K562 (cell line): Measurements from ENCODE around the gene FAM118B. TPM values are rescaled to one million over a fixed set of nuclear protein-coding genes. Genes with fewer than 3 reads are reported as not detected.

Experiments
- BRD4 ChIP-seq: fragments of 200-600 bp; sonication (generic); IDR thresholded peaks from 2 replicates; pipeline ENCODE4 v1.6.1; 2017; ENCODE audit warnings: inconsistent platforms
- DIDO1 ChIP-seq: fragments of 450-650 bp; IDR thresholded peaks from 2 replicates; pipeline ENCODE4 v1.6.1; 2016; ENCODE audit warnings: low read depth, missing biosample characterization, missing genetic modification characterization
- FOXP1 ChIP-seq: sonication (generic); formaldehyde crosslinking; IDR thresholded peaks from 2 replicates; pipeline ENCODE4 v1.8.0; 2022; ENCODE audit warnings: mild to moderate bottlenecking, missing genetic modification reagents
- HNRNPL ChIP-seq: fragments of 200-400 bp; formaldehyde crosslinking; IDR thresholded peaks from 2 replicates; pipeline ENCODE4 v1.6.1; 2017; ENCODE audit warnings: low read depth, mild to moderate bottlenecking, low read length
- ILF3 ChIP-seq: fragments of 450-650 bp; IDR thresholded peaks from 2 replicates; pipeline ENCODE4 v1.6.1; 2018; ENCODE audit warnings: antibody characterized with exemption, mild to moderate bottlenecking, moderate library complexity, borderline replicate concordance
- KDM2B ChIP-seq: fragments of 250-450 bp; sonication (Bioruptor Pico); IDR thresholded peaks from 2 replicates; pipeline ENCODE4 v1.8.0; 2021; ENCODE audit warnings: mild to moderate bottlenecking, moderate library complexity
- KDM4B ChIP-seq, 2 experiments: fragments of 450-650 bp in 1 of 2; sonication (generic) in 1 of 2; IDR thresholded peaks; 2 replicates each; pipeline ENCODE4 v1.6.1; 2016 to 2017; ENCODE audit warnings: borderline replicate concordance in 2 of 2, antibody characterized with exemption in 1 of 2, low read depth in 1 of 2, mild to moderate bottlenecking in 1 of 2
- KLF16 ChIP-seq: IDR thresholded peaks from 2 replicates; pipeline ENCODE4 v1.6.1; 2016; ENCODE audit warnings: antibody characterized with exemption
- NFATC3 ChIP-seq: fragments of 450-650 bp; IDR thresholded peaks from 2 replicates; pipeline ENCODE4 v1.6.1; 2017; ENCODE audit warnings: mild to moderate bottlenecking
- PYGO2 ChIP-seq: fragments of 450-650 bp; IDR thresholded peaks from 2 replicates; pipeline ENCODE4 v1.6.1; 2016; ENCODE audit warnings: mild to moderate bottlenecking, missing genetic modification characterization, moderate library complexity, missing compliant biosample characterization
- RBFOX2 ChIP-seq: fragments of 200-400 bp; formaldehyde crosslinking; IDR thresholded peaks from 2 replicates; pipeline ENCODE4 v1.6.1; 2017; ENCODE audit warnings: low read depth, mild to moderate bottlenecking, low read length, moderate library complexity
- SIN3B ChIP-seq: fragments of 450-650 bp; IDR thresholded peaks from 2 replicates; pipeline ENCODE4 v1.6.1; 2017; ENCODE audit warnings: low read depth, mild to moderate bottlenecking, moderate library complexity
- SMC3 ChIP-seq: conservative IDR thresholded peaks from 2 replicates; pipeline ENCODE4 v1.6.1; 2011; ENCODE audit warnings: low read depth, low read length, improper control_type of control experiment; ENCODE audit not compliant: insufficient read depth
- SNIP1 ChIP-seq: fragments of 450-650 bp; IDR thresholded peaks from 2 replicates; pipeline ENCODE4 v1.7.1; 2017; ENCODE audit warnings: low read depth, mild to moderate bottlenecking
- SPI1 ChIP-seq: IDR thresholded peaks from 2 replicates; pipeline ENCODE4 v1.6.1; 2011; ENCODE audit warnings: low read depth, low read length, control low read depth, borderline replicate concordance
- TFAM ChIP-seq: fragments of 250-450 bp; sonication (Bioruptor Pico); conservative IDR thresholded peaks from 2 replicates; pipeline ENCODE4 v1.5.0; 2021; ENCODE audit warnings: mild to moderate bottlenecking, moderate library complexity
- XRCC4 ChIP-seq: IDR thresholded peaks from one replicate; pipeline ENCODE4 v1.6.1; 2011; ENCODE audit not compliant: insufficient read depth, insufficient read length; ENCODE audit errors: extremely low read depth
- ZNF124 ChIP-seq: sonication (generic); formaldehyde crosslinking; IDR thresholded peaks from 2 replicates; pipeline ENCODE4 v1.8.1; 2022; ENCODE audit warnings: missing genetic modification reagents
- ZNF224 ChIP-seq: sonication (generic); formaldehyde crosslinking; IDR thresholded peaks from 2 replicates; pipeline ENCODE4 v1.8.0; 2022; ENCODE audit warnings: mild to moderate bottlenecking, missing genetic modification reagents
- ZNF41 ChIP-seq: fragments of 250-450 bp; sonication (Bioruptor Pico); conservative IDR thresholded peaks from 2 replicates; pipeline ENCODE4 v1.4.0; 2020; ENCODE audit warnings: mild to moderate bottlenecking
- ZNF668 ChIP-seq: fragments of 250-450 bp; sonication (Bioruptor Pico); IDR thresholded peaks from 2 replicates; pipeline ENCODE4 v1.8.0; 2022; ENCODE audit warnings: mild to moderate bottlenecking, inconsistent platforms
- polyA plus RNA-seq, 8 experiments: library from polyadenylated mRNA; depleted of rRNA in 4 of 8; stranded (reverse) in 5 of 8; unstranded in 3 of 8; fragments of >200 nt; fragmentation: Nextera tagmentation in 2 of 8; fragmentation: Illumina TruSeq in 1 of 8; extraction: Ambion mirVana in 2 of 8; extraction: Trizol in 1 of 8; gene quantifications; 2 replicates each; pipeline versions ENCODE4 v1.2.1 to v1.2.3, GENCODE V29; 2011 to 2014; ENCODE audit warnings: inconsistent platforms in 1 of 8, missing spikeins in 1 of 8
- total RNA-seq, 7 experiments: library from RNA; depleted of rRNA in 6 of 7; stranded (reverse); fragments of >200 nt in 6 of 7; fragmentation: Illumina TruSeq in 2 of 7; extraction: Trizol in 2 of 7; gene quantifications; 2 replicates each; pipeline versions ENCODE4 v1.2.1 to v1.2.3, GENCODE V29; 2011 to 2021; ENCODE audit warnings: low replicate concordance in 1 of 7
- TF ChIP-seq, protein P1 (sequence below): fragments of 250-450 bp; sonication (Bioruptor Pico); IDR thresholded peaks from 2 replicates; pipeline ENCODE4 v1.4.0; 2020; ENCODE audit warnings: mild to moderate bottlenecking, moderate library complexity
- TF ChIP-seq, protein P2 (sequence below), 2 experiments: IDR thresholded peaks; 2 replicates each; pipeline ENCODE4 v1.6.1; 2012; ENCODE audit warnings: improper control_type of control experiment in 2 of 2, low read depth in 2 of 2, low read length in 2 of 2, borderline replicate concordance in 1 of 2
- TF ChIP-seq, protein P3 (sequence below): fragments of 250-450 bp; sonication (Bioruptor Pico); IDR thresholded peaks from 2 replicates; pipeline ENCODE4 v1.4.0; 2020; ENCODE audit warnings: mild to moderate bottlenecking

FAM118B gene
- total and polyA plus RNA-seq, 9 of the 15 experiments (the other 6 are each of a cell fraction or from before 2014, with no cell fraction given), result 12.0 to 49.0 (median 22.1) TPM

DNA sequence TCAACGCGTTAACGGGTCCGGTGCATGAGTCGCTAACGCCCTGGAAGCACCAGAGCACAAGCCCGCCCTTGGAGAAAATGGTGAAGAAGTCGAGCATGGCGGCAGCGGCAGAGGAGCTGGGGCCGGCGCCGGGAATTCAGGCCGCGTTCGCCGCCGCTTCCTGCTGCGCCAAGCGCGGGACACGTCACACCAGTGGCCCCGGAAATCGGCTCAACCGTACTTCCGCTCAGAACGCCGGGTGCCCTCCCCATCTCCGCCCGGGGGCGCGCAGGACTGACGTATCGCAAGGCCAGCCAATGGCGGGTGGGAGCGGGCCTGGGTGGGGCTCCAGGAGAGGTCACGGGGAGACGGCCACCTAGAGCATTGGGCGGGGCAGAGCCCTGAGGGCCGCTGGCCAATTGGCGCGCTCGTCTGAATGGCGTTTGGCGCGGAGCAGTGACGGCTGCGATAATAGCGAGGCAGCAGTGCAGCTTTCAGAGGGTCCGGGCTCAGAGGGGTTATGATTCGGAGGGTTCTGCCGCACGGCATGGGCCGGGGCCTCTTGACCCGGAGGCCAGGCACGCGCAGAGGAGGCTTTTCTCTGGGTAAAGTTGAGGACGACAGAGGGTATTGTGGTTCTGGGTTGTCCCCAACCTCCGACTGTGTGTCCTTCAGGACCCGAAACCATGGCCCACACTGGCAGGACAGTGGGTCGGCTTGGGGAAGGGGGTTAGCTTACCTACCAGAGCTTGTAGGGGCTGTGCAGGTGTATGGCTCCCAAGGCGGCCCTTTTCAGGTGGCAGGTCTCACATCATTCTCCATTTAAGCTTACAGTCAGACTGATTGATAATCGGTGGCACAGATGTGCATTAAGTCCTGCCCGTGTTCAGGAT is 57.4 kb downstream of the FAM118B start, which contains the start of the genes FOXRED1 and SRPRA (continued):
- TF ChIP-seq PYGO2 (tag) (no peak), ZNF224 (CRISPR knock-in tag) (no peak), KDM4B (IDR thresholded peaks at IDR 0.05; ENCODE audit: borderline replicate concordance in 2 of 2, low read depth in 1 of 2) (peak in 1 of 2 experiments; percentile 91; a peak in 2 of 4 replicates), ILF3 (no peak), XRCC4 (no peak), RBFOX2 (peak; percentile 97), DIDO1 (tag) (no peak; the same call in none of the 2 replicates), ZNF41 (CRISPR knock-in tag) (no peak), KDM2B (CRISPR knock-in tag) (no peak), TFAM (CRISPR knock-in tag) (no peak), SNIP1 (no peak), ZNF124 (CRISPR knock-in tag) (no peak), SPI1 (peak; percentile 62), NFATC3 (no peak), HNRNPL (no peak), BRD4 (no peak), ZNF668 (no peak), FOXP1 (CRISPR knock-in tag) (0 out of 2 replicates have a peak, but pooled peaks have one; percentile 11), SIN3B (peak; percentile 93), KLF16 (no peak), SMC3 (no peak)
- TF ChIP-seq, protein P1, sequence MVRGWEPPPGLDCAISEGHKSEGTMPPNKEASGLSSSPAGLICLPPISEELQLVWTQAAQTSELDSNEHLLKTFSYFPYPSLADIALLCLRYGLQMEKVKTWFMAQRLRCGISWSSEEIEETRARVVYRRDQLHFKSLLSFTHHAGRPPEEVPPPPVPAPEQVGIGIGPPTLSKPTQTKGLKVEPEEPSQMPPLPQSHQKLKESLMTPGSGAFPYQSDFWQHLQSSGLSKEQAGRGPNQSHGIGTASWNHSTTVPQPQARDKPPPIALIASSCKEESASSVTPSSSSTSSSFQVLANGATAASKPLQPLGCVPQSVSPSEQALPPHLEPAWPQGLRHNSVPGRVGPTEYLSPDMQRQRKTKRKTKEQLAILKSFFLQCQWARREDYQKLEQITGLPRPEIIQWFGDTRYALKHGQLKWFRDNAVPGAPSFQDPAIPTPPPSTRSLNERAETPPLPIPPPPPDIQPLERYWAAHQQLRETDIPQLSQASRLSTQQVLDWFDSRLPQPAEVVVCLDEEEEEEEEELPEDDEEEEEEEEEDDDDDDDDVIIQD (CRISPR knock-in tag), result no peak
- TF ChIP-seq, protein P2, sequence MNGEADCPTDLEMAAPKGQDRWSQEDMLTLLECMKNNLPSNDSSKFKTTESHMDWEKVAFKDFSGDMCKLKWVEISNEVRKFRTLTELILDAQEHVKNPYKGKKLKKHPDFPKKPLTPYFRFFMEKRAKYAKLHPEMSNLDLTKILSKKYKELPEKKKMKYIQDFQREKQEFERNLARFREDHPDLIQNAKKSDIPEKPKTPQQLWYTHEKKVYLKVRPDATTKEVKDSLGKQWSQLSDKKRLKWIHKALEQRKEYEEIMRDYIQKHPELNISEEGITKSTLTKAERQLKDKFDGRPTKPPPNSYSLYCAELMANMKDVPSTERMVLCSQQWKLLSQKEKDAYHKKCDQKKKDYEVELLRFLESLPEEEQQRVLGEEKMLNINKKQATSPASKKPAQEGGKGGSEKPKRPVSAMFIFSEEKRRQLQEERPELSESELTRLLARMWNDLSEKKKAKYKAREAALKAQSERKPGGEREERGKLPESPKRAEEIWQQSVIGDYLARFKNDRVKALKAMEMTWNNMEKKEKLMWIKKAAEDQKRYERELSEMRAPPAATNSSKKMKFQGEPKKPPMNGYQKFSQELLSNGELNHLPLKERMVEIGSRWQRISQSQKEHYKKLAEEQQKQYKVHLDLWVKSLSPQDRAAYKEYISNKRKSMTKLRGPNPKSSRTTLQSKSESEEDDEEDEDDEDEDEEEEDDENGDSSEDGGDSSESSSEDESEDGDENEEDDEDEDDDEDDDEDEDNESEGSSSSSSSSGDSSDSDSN (IDR thresholded peaks at IDR 0.05; ENCODE audit: borderline replicate concordance in 1 of 2, low read depth in 2 of 2, low read length in 2 of 2), result no peak
- TF ChIP-seq, protein P3, sequence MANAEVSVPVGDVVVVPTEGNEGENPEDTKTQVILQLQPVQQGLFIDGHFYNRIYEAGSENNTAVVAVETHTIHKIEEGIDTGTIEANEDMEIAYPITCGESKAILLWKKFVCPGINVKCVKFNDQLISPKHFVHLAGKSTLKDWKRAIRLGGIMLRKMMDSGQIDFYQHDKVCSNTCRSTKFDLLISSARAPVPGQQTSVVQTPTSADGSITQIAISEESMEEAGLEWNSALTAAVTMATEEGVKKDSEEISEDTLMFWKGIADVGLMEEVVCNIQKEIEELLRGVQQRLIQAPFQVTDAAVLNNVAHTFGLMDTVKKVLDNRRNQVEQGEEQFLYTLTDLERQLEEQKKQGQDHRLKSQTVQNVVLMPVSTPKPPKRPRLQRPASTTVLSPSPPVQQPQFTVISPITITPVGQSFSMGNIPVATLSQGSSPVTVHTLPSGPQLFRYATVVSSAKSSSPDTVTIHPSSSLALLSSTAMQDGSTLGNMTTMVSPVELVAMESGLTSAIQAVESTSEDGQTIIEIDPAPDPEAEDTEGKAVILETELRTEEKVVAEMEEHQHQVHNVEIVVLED (CRISPR knock-in tag), result peak; percentile 57; the same call in 1 of the 2 replicates
